DMS79 treated with DMSO at 0.1 percent for 48 hours (cell line): ENCODE data around the gene CCK.
"Not testable (repeated sequence)": the region's sequence is repeated elsewhere in the genome, so short reads cannot be mapped to it uniquely, and the experiment has no call there.

Experiments used
- DNase-seq: peaks from one replicate; lab custom pipeline; 2025; lab: John Stamatoyannopoulos, UW

The CCK gene, protein sequence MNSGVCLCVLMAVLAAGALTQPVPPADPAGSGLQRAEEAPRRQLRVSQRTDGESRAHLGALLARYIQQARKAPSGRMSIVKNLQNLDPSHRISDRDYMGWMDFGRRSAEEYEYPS

DNA sequence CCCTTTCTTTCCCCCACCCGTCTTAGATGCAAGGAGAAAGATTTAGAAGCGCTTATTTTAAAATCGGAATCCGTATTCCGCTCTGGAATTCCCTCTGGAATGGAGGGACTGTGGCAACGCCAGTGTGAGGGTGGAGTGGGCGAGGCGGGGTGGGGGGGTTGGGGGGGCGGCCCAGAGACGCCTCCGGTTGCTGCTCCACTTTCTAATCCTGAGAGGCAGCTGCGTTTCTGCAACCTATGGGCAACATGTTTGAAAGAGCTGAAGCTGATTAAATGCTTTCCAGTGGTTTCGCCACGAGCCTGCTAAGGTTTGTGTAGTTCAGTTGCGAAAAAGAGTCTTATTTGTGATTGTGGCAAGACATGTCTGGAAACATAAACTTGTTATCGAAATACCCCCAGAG is at the start of gene CCK:
Gene CCK, minus strand, starts transcription at position 101 of the 400 bp plus-strand sequence. CDS start 2,555 bp downstream, outside the sequence.
- no peak for DNase-seq

DNA sequence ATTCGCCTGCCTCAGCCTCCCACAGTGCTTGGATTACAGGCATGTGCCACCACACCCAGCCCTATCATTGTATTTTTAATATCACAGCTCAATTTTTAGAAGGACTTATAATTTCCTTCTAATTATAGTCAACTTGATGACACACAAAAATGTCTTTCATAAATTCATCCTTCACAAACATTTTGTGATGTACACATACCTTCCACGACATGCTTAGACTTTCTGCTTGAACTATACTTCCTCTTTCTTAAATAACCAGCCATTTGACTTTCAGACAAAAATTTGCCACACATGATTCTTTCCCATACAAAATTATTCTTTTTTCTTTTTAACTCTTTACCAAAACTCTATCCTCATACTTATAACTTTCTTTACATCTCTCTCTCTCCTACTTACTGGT is 48.4 kb upstream of the CCK start:
- no peak for DNase-seq

DNA sequence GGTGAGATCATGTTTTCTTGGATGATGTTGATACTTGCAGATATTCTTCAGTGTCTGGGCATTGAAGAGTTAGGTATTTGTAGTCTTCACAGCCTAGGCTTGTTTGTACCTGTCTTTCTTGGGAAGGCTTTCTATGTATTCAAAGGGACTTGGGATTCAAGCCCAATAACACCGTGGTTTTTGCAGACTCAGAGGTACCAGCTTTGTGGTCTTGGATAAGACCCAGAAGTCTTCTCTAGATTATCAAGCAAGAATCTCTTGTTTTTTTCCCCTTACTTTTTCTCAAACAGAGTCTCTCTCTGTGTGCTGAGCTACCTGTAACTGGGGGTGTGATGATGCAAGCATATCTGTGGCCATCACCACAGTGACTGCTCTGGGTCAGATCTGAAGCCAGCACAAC is 42.7 kb upstream of the CCK start:
- DNase-seq = no peak

DNA sequence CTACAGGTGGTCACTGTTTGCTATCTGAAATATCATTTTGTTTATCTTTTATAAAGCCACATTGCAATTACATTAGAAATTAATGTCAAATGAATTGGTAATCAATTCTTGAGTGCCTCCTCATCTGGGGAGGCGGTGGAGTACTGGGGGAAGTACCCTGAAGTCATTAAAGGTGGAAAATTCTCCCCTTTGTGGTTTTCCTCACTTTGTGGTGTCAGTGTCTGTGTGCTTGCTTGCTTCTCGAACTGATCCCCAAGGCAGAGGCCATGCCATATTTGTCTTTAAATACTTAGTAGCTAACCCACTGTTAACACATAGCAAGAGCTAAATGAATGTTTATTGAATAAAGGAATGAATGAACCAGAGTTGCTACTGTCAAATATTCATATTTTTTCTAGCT is 40.5 kb upstream of the CCK start:
- DNase-seq = no peak

DNA sequence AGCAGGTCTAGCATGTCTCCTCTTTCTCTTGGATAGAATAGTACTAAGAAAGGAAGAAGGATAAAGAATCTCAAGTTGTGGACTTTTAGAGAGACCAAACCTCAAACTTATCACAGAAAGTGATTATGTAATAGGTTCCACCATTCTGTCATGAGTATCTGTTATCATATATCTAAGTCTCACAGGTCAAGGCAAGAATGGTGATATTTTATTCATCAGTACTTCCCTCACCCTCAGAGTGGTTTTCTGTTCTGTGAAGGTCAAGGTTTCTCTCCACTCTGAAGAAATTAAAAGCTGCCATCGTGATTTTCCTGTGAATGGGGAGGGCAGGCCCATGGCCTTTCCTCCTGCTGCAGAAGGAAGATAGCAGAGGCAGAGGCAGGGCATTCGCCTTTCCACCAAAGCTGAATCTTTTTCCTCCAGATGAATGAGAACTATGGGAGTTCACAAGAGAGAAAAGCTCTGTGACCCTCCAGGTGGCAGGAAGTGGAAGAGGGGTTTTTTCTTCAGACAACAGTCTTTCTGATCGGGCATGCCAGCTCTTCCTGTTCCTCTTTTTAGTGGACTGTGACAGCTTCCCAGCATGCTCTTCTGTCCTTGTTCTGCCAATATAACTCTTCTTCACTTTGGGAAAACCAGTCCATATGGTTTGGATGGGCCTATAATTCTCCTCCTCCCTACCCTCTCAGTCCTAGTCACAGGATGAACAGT is 37.1 kb upstream of the CCK start:
- no peak for DNase-seq

DNA sequence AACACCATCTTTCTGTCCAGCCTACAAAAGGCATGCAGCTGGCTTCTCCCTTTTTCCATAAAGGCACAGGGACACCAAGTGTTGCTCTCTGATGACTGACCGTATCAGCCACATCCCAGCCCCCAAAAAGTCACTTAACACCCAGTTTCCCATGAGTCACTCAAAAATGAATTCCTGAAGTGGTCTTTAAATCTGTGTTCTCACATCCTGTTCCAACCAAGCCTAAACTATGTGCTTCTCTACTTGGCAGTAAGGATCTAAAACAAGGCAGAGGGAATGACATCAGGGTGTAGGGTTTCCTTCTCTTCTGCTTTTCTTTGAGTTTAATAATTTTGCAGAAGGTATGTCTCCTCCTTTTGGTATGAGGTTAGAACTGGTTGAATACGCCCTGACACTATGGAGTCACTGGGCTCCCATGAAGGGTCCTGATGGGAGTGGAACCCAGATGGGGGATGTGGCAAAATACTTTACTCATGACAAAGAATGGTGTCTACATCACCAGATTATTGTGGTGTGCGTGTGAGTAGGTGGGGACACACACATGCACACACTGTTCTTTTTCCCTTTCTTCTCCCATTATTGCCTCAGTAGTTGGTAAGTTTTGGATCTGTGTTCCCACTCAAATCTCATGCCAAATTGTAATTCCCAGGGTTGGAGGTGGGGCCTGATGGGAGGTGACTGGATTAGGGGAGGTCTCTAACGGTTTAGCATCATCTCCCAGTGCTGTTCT is 35.6 kb upstream of the CCK start:
- no peak for DNase-seq

DNA sequence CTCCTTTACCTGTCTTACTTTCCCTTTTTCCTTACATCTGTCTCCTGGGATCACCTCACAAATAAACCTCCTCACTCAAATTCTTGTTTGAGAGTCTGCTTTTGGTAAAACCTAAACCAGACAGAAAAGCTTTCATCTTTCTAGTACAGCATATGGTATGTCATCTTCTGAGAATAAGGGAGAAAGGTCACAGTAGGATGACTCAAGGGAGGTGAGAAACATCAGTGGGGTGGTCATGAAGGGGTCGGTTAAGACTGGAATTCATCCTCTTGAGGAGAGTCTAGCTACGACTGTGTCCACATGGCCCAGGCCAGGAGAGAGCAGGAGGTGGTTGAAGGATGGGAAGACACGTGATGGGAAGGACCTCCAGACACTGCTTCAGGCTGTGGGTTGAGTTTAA is 34.8 kb upstream of the CCK start:
- no peak for DNase-seq

DNA sequence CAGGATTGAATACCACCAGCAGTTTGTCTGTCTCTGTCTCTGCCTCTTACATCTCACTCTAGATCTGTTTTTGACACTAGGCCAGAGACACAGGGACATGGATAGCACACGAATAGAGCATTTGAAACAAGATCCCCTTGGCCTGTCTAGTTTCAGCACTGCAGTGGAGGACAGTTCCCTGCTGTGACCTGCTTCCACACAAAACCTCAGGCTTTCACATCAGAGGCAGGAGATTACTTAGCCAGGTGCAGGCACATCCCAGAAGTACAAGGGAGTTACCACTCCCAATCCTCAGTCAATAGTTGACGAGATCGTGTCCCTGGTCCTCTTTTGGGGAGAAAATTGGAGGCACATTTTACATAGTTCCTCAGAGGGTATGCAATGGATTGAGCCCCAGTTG is 34.0 kb upstream of the CCK start:
- no peak for DNase-seq

DNA sequence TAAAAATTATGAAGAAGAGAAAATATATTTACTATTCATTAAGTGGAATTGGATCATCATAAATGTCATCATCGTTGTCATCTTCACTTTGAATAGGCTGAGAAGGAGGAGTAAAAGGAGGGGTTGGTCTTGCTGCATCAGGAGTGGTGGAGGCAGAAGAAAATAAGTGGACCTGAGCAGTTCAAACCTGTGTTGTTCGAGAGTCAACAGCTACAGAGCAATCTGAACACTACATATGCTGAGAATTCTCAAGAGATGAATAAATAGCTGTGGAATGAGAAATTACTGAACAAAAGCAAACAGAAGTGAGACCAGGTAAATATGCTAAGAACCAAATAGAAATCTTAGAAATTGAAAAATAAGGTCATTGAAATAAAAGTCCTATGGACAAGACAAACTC is 32.3 kb upstream of the CCK start:
- DNase-seq = no peak

DNA sequence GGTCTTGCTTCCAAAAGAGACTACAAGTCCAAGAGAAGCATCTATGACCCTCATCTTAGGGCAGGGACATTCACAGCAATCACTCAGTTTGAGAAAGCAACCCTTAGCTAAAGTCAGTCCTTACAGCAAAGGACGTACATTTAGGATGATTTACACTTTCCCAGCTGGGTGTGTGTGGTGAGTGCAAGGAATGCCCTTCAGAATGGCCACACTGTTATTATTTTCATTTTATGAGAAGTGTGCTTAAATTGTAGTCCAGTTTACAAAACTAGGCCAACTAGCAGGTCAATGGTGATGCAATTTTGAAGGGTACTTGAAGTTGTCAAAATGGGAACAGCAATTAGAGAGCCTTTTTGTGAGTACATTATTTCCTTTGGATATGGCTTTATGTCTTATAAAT is 26.0 kb upstream of the CCK start:
- no peak for DNase-seq

DNA sequence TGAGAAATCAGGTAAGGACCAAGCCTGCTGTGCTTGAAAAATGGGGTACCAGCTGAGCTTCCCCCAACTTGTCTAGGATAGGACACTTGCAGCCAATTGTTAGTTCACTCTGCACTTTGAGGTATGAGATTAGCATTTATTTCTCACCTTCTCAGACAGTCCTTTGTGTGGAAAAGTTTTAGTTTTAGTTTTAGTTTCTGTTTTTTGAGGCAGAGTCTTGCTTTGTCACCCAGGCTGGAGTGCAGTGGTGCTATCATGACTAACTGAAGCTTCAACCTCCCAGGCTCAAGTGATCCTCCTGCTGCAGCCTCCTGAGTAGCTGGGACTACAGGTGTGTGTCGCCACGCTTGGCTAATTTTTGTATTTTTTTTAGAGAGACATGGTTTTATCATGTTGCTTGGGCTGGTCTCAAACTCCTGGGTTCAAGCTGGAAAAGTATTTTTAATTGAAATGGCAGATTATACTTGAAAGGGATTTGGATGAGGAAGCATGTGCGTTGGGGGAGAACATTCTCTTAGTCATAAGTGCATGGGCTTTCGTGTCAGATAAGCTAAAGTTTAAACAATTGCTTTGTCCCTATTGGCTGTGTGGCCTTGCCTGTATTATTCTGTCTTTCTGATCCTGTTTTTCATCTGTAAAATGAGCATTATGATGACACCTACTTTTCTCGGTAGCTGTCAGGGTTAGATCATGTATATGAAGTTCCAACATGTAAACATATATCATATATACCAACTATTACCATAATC is 25.2 kb upstream of the CCK start:
- DNase-seq = no peak

DNA sequence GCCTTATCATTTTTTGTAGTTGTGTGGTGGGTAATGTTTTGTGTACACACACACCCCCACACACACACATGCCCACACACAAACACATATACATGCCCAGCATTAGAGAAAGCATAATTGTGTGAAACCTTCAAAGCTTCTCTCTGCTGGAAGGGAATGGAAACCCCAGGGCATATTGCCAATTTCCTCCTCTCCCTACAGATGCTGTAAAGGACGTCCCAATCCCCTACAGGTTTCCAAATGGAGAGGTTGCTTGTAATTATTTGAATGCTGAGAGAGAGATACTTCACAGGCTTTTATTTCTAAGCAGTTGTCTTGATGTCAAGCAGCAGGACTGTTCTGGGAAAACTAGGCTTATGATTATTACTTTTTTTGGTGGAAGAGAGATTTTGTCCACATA is 23.0 kb upstream of the CCK start:
- DNase-seq = peak; percentile 26

DNA sequence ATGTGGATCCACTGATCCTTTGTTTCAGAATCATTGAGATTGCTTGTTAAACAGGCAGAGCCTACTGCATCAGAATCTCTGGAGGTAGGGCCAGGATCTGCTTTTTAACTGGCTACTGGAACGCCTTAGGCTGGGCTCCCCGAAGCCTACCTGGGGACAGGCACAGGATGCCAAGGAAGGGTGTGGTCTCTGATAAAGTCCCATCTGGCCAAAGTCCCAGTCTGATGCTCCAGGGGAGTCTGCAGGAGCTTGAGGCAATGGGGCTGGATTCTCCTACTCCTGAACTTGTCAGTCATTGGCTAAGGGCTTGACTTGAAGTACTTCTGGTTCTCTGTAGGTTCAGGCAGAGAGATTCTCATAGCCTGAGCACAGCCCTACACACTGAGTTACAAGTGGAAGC is 22.4 kb upstream of the CCK start:
- no peak for DNase-seq

DNA sequence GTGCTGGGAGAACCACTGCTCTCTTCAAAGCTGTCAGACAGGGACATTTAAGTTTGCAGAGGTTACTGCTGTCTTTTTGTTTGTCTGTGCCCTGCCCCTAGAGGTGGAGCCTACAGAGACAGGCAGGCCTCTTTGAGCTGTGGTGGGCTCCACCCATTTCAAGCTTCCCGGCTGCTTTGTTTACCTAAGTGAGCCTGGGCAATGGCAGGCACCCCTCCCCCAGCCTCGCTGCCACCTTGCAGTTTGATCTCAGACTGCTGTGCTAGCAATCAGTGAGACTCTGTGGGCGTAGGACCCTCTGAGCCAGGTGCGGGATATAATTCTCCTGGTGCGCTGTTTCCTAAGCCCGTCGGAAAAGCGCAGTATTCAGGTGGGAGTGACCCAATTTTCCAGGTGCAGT is 21.4 kb upstream of the CCK start:
- DNase-seq = not testable (repeated sequence)

DNA sequence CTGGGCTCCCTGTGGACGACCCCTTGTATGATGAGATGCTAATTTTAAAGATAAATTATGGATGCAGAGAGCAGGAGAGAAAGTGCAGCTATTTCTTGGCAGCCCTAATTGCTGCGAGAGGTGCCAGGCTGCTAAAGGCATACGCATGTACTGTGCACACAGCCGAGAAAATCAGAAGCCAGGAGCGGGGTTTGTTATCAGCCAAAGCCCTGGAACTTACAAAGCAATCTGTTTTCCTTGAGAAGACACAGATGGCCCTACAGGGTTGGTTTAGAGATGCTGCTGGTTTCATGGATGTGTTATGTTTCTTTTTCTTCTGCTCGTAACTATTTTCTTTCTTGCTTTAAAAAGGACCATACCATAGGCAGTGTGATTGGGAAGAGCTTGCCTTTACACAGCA is 11.7 kb upstream of the CCK start:
- DNase-seq = no peak

DNA sequence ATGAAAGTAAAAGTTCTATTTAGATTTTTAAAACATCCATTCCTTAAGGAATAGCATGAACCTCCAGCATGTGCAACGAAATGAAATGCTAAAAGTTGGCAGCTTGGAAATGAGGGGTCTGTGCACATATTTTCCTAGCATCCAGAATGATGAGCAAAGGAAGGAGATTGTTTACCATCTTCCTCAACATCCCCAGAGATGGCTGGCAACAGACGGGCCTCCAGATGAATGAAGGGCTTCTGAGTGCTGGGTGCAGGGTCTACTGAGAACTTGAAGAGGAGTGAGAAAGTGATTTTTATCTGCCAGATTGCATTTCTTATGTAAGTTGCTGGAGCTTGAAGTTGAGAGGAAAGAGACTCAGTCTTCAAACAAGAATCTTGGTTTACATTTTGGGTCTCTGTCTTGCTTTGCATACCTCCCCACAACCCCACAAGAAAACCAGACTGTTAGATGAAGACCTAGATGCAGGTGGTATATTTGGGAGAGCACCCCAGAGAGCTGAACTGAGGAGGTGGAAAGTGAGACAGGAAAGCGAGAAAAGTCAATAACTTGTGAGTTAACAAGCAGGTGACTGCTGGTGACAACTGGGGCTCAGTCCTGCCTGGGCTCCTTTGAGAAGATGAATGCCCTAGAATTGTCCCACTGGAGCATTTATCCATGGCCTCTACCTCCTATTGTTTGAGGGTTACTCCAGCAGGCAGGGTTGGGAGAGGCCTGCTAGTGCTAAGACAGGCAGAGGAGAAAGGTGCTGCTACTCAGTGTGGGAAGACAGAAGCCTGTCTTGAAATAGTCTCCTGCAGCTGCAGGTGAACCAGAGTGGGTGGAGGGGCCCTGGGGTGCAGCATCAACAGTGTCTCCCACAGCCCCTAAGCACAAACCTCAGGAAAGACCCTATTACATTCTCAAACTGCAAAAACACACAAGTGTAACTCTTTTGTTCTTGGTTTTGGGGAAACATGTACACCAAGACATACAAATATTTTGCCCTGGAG is 10.5 kb upstream of the CCK start:
- no peak for DNase-seq

DNA sequence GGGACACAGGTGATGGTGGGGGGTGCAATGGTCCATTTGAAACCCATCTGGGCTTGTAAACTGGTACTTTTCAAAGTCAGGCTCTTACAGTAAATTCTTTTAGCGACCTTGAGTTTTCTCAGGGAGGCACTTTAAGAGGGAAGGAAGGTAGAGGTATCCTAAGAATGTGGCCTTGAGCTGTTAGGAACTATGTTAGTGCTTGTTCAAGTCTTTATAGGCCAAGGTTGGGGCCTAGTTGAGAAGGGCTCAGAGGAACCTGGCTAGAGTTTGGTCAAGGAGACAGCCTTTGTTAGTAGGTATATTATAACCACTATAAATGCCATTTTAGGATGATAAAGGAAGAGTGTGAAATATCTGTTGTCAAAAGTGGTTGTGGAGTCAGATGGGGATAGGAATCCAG is 9.2 kb upstream of the CCK start:
- DNase-seq = no peak

DNA sequence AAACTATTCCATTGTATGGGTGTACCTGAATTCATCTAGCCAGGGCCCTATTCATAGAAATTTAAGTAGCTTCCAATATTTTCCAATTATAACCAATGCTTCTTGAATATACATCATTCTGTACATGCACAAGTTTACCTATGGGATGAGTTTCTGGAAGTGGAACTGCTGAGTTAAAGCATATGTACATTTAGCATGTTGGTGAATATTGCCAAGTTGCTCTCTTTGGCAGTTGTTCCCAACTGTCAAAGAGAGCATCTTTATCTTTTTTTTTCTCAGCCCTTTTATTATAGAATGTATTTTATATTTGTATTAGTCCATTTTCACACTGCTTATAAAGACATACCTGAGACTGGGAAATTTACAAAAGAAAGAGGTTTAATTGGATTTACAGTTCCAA is 8.3 kb upstream of the CCK start:
- no peak for DNase-seq

DNA sequence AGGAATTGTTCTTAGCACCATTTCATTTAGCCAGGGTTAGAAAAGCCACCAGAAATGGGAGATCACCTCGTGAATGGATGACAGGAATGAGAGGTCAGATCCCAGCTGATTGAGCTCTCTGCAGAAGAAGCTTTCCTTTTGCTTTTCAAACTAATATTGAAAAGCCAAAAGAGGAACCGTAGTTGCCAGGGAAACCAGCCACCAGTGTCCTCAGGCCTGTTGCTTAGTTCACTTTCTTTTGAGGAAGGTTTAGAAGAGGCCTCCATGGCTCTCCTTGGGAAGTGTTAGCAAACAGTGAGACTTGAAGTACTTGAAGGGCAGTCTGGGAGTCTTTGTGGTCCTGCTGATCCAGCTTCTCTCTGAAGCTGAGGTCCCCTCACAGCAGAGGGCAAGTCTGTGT is 7.4 kb upstream of the CCK start:
- no peak for DNase-seq

DNA sequence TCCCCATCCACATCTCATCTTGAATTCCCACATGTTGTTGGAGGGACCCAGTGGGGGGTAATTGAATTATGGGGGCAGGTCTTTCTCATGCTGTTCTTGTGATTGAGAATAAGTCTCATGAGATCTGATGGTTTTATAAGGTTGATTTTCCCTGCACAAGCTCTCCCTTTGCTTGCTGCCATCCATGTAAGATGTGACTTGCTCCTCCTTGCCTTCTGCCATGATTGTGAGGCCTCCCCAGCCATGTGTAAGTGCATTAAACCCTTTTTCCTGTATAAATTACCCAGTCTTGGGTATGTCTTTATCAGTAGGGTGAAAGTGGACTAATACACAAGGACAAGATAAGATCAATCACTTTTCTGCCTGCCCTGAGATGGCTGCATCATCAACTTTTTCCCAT is 5.8 kb upstream of the CCK start:
- DNase-seq = no peak

DNA sequence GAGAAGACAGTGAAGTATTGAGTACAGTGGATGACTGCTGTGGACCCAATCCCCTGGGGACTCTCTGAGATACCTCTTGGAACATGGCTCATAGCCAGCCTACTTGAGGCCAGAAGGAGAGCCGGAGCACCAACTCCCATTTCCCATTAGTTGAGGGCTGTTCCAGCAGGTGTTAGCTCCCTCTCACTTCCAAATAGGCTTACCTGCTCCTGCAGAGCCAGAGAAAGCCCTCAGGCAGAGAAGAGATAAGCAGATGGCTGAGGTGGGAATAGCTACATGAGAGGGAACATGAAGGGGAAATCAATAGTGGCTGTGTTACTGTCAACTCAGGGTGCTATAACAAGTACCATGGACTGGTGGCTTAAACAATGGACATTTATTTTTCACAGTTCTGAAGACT is 4.6 kb upstream of the CCK start:
- peak; percentile 45 for DNase-seq

DNA sequence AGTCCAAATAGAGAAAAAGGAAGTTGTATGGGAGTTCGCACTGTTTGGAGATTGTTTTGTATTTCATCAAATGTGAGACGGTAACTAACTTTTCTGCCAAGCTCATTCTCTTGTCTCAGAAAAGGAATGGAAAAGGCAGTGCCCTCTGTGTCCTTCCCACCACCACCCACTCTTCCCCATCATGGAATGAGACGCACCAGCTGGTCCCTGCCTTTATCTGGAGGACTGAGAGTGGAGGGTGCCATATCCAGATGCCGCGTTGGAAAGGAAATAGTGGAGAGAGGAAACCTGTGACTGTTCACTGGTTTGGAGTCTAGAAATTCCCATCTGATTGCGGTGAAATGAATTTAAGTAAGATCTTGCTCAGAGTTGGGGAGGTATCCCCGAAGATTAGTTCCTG is 3.7 kb upstream of the CCK start:
- no peak for DNase-seq
